ENCODE results near the gene ZNF775. TPM values are rescaled to one million over a fixed set of nuclear protein-coding genes. Genes with fewer than 3 reads are reported as not detected.

ZNF775 gene
- polyA plus RNA-seq, 1 donor (not counting 4 experiments of a cell fraction or from before 2014, with no cell fraction given) = 1.0 TPM

- dilution Hi-C loops (cut with MboI; ENCODE audit: extremely low pct_ligation_motif_present, low sequenced_read_pairs) = no loop called here
- Histone ChIP-seq H3K36me3 (ENCODE audit: control insufficient read depth in 2 of 2, extremely low read depth in 1 of 2, insufficient read depth in 2 of 2, low read length in 2 of 2) (no peaks in the 10 kb centered on the region), H3K9ac (ENCODE audit: control insufficient read depth, extremely low read depth, insufficient read depth, low read length) (no peak overlapping the region), H4K20me1 (ENCODE audit: control insufficient read depth, extremely low read depth, insufficient read depth, low read length) (no peaks in the 10 kb centered on the region), H3K79me2 (ENCODE audit: control insufficient read depth, insufficient read depth, low read length) (no peaks in the 10 kb centered on the region), H2AFZ (ENCODE audit: control insufficient read depth, low read length) (no peak overlapping the region), H3K27me3 (ENCODE audit: control insufficient read depth, extremely low read depth, insufficient read depth, low read length) (no peaks in the 10 kb centered on the region), H3K4me1 (ENCODE audit: control insufficient read depth, extremely low read depth, insufficient read depth, low read length) (peaks cover 24% of the 10 kb centered on the region), H3K9me1 (ENCODE audit: control insufficient read depth, extremely low read depth, insufficient read depth, low read length) (no peaks in the 10 kb centered on the region), H3K27ac (ENCODE audit: control insufficient read depth, insufficient read depth, low read length) (no peak overlapping the region), H3K9me3 (ENCODE audit: control insufficient read depth, low read depth, low read length) (no peaks in the 10 kb centered on the region), H3K4me3 (ENCODE audit: control insufficient read depth in 2 of 3, extremely low read depth in 1 of 3, insufficient read depth in 2 of 3, low read depth in 1 of 3, low read length in 3 of 3) (no peak overlapping the region), H3K4me2 (ENCODE audit: control insufficient read depth, extremely low read depth, insufficient read depth, low read depth, low read length) (no peak overlapping the region)
- FAIRE-seq = no peak
- TF ChIP-seq CTCF (optimal IDR thresholded peaks at IDR 0.05 in 1 of 3, IDR thresholded peaks at IDR 0.05 in 1 of 3, conservative IDR thresholded peaks at IDR 0.05 in 1 of 3; ENCODE audit: extremely low read depth in 1 of 3, insufficient read depth in 2 of 3, low read length in 3 of 3) (no peak), EZH2 (IDR thresholded peaks at IDR 0.05; ENCODE audit: low read length) (no peak)
- no peak for DNase-seq (ENCODE audit: low read depth, low spot score)
These were observed 22.3 kb downstream of the ZNF775 start for GRCh38 chr7:150401424-150401790.

GRCh38 chr7:150401861-150402631, 22.9 kb downstream of the ZNF775 start:
- DNase-seq (ENCODE audit: low read depth, low spot score) (no peak), FAIRE-seq (no peak)
- no peak overlapping the region for H3K4me3 ChIP-seq (ENCODE audit: control insufficient read depth in 2 of 3, extremely low read depth in 1 of 3, insufficient read depth in 2 of 3, low read depth in 1 of 3, low read length in 3 of 3)
- no peaks in the 10 kb centered on the region for H4K20me1 ChIP-seq (ENCODE audit: control insufficient read depth, extremely low read depth, insufficient read depth, low read length)
- no peak overlapping the region for H2AFZ ChIP-seq (ENCODE audit: control insufficient read depth, low read length)
- dilution Hi-C loops (cut with MboI; ENCODE audit: extremely low pct_ligation_motif_present, low sequenced_read_pairs) = no loop called here
- H3K36me3 ChIP-seq (ENCODE audit: control insufficient read depth in 2 of 2, extremely low read depth in 1 of 2, insufficient read depth in 2 of 2, low read length in 2 of 2) = no peaks in the 10 kb centered on the region
- no peaks in the 10 kb centered on the region for H3K79me2 ChIP-seq (ENCODE audit: control insufficient read depth, insufficient read depth, low read length)
- TF ChIP-seq CTCF (optimal IDR thresholded peaks at IDR 0.05 in 1 of 3, IDR thresholded peaks at IDR 0.05 in 1 of 3, conservative IDR thresholded peaks at IDR 0.05 in 1 of 3; ENCODE audit: extremely low read depth in 1 of 3, insufficient read depth in 2 of 3, low read length in 3 of 3) (no peak), EZH2 (IDR thresholded peaks at IDR 0.05; ENCODE audit: low read length) (no peak)
- H3K4me2 ChIP-seq (ENCODE audit: control insufficient read depth, extremely low read depth, insufficient read depth, low read depth, low read length) = no peak overlapping the region
- no peak overlapping the region for H3K27ac ChIP-seq (ENCODE audit: control insufficient read depth, insufficient read depth, low read length)
- H3K9me3 ChIP-seq (ENCODE audit: control insufficient read depth, low read depth, low read length) = no peaks in the 10 kb centered on the region
- H3K9ac ChIP-seq (ENCODE audit: control insufficient read depth, extremely low read depth, insufficient read depth, low read length) = no peak overlapping the region
- no peaks in the 10 kb centered on the region for H3K9me1 ChIP-seq (ENCODE audit: control insufficient read depth, extremely low read depth, insufficient read depth, low read length)
- peaks cover 24% of the 10 kb centered on the region for H3K4me1 ChIP-seq (ENCODE audit: control insufficient read depth, extremely low read depth, insufficient read depth, low read length)
- H3K27me3 ChIP-seq (ENCODE audit: control insufficient read depth, extremely low read depth, insufficient read depth, low read length) = no peaks in the 10 kb centered on the region

Data from keratinocyte (primary cell).